HFF-Myc (cell line): ENCODE data around the gene CHST15.

ENCODE experiments used
- DNase-seq: peaks from one replicate; pipeline ENCODE4 v3.0.0-alpha.2; 2011; ENCODE audit warnings: low read depth; ENCODE audit errors: extremely low read depth
- H3K4me3 ChIP-seq: replicated peaks from 2 replicates; pipeline ENCODE4 v1.5.1; 2011; ENCODE audit warnings: low read depth, mild to moderate bottlenecking, control low read depth, low read length
- CTCF ChIP-seq: IDR thresholded peaks from 2 replicates; pipeline ENCODE4 v1.5.1; 2012; ENCODE audit warnings: mild to moderate bottlenecking, low read depth, low read length, control low read depth; ENCODE audit errors: missing control alignments

The CHST15 gene

GRCh38 chr10:124002391-124003069 is 90.9 kb downstream of the CHST15 start:
- DNase-seq: no peak
- no peak for TF ChIP-seq CTCF

GRCh38 chr10:124001391-124002148 is 91.8 kb downstream of the CHST15 start:
- TF ChIP-seq CTCF: no peak
- no peak for DNase-seq
- H3K4me3 ChIP-seq: no peak overlapping the region

More at GRCh38 chr10:124002391-124003069, 90.9 kb downstream of the CHST15 start:
- H3K4me3 ChIP-seq: no peak overlapping the region

- DNase-seq: no peak
Observed at GRCh38 chr10:124000792-124001201, 92.6 kb downstream of the CHST15 start.

GRCh38 chr10:123999956-124000615 is 93.3 kb downstream of the CHST15 start:
- TF ChIP-seq CTCF: no peak
- DNase-seq: no peak
- no peak overlapping the region for H3K4me3 ChIP-seq

More at GRCh38 chr10:124000792-124001201, 92.6 kb downstream of the CHST15 start:
- no peak for TF ChIP-seq CTCF
- H3K4me3 ChIP-seq: no peak overlapping the region

GRCh38 chr10:123999261-123999660 is 94.1 kb downstream of the CHST15 start:
- H3K4me3 ChIP-seq: no peak overlapping the region
- TF ChIP-seq CTCF: no peak
- DNase-seq: no peak

- no peak for TF ChIP-seq CTCF
- no peak overlapping the region for H3K4me3 ChIP-seq
- no peak for DNase-seq
Observed at GRCh38 chr10:123998197-123999141, 94.9 kb downstream of the CHST15 start.
